ENCODE measurements around the gene SSTR1. TPM values are rescaled to one million over a fixed set of nuclear protein-coding genes. Genes with fewer than 3 reads are reported as not detected.

SSTR1 gene
- total RNA-seq, 1 donor from 2014 or later, result under 0.01 TPM

GRCh38 chr14:38233218-38233617 is 25.5 kb downstream of the SSTR1 start:
- no peak for TF ChIP-seq CTCF (IDR thresholded peaks at IDR 0.05; ENCODE audit: insufficient read depth, low read length, severe bottlenecking)
- H3K36me3 ChIP-seq (ENCODE audit: control insufficient read depth, insufficient read depth, low read length), result no peaks in the 10 kb centered on the region
- no peak overlapping the region for H3K4me3 ChIP-seq (ENCODE audit: low read depth, low read length)
- no peak for FAIRE-seq
- H3K27me3 ChIP-seq (ENCODE audit: control insufficient read depth, insufficient read depth, low read length), result no peaks in the 10 kb centered on the region
- no peak for DNase-seq (ENCODE audit: low read depth)

GRCh38 chr14:38238332-38238731 is 30.6 kb downstream of the SSTR1 start:
- FAIRE-seq (no peak), DNase-seq (ENCODE audit: low read depth) (no peak)
- H3K4me3 ChIP-seq (ENCODE audit: low read depth, low read length), result no peak overlapping the region
- no peak for TF ChIP-seq CTCF (IDR thresholded peaks at IDR 0.05; ENCODE audit: insufficient read depth, low read length, severe bottlenecking)
- no peaks in the 10 kb centered on the region for H3K36me3 ChIP-seq (ENCODE audit: control insufficient read depth, insufficient read depth, low read length)
- H3K27me3 ChIP-seq (ENCODE audit: control insufficient read depth, insufficient read depth, low read length), result no peaks in the 10 kb centered on the region

- Histone ChIP-seq H3K4me3 (ENCODE audit: low read depth, low read length) (no peak overlapping the region), H3K27me3 (ENCODE audit: control insufficient read depth, insufficient read depth, low read length) (no peaks in the 10 kb centered on the region), H3K36me3 (ENCODE audit: control insufficient read depth, insufficient read depth, low read length) (no peaks in the 10 kb centered on the region)
- TF ChIP-seq CTCF (IDR thresholded peaks at IDR 0.05; ENCODE audit: insufficient read depth, low read length, severe bottlenecking), result no peak
- FAIRE-seq, result no peak
- no peak for DNase-seq (ENCODE audit: low read depth)
These were observed 31.2 kb downstream of the SSTR1 start for GRCh38 chr14:38238878-38239277.

- no peaks in the 10 kb centered on the region for H3K27me3 ChIP-seq (ENCODE audit: control insufficient read depth, insufficient read depth, low read length)
- FAIRE-seq, result no peak
- TF ChIP-seq CTCF (IDR thresholded peaks at IDR 0.05; ENCODE audit: insufficient read depth, low read length, severe bottlenecking), result no peak
These were observed 36.1 kb downstream of the SSTR1 start for GRCh38 chr14:38243696-38244240.

GRCh38 chr14:38248321-38249028 is 40.8 kb downstream of the SSTR1 start:
- Histone ChIP-seq H3K36me3 (ENCODE audit: control insufficient read depth, insufficient read depth, low read length) (no peaks in the 10 kb centered on the region), H3K27me3 (ENCODE audit: control insufficient read depth, insufficient read depth, low read length) (no peaks in the 10 kb centered on the region), H3K4me3 (ENCODE audit: low read depth, low read length) (no peak overlapping the region)
- no peak for FAIRE-seq
- no peak for TF ChIP-seq CTCF (IDR thresholded peaks at IDR 0.05; ENCODE audit: insufficient read depth, low read length, severe bottlenecking)
- DNase-seq (ENCODE audit: low read depth), result no peak

More at GRCh38 chr14:38243696-38244240, 36.1 kb downstream of the SSTR1 start:
- H3K36me3 ChIP-seq (ENCODE audit: control insufficient read depth, insufficient read depth, low read length), result no peaks in the 10 kb centered on the region
- H3K4me3 ChIP-seq (ENCODE audit: low read depth, low read length), result no peak overlapping the region
- no peak for DNase-seq (ENCODE audit: low read depth)

All from bronchial epithelial cell (primary cell).